Activated CD8-positive, alpha-beta T cell treated with anti-CD3 and anti-CD28 coated beads, Interleukin-2, amount 10 ng/mL, durations not matched to agents 7 days and 5 days (primary cell): ENCODE data around the gene SF3B6. TPM values are rescaled to one million over a fixed set of nuclear protein-coding genes. Genes with fewer than 3 reads are reported as not detected.

Experiments used
- ATAC-seq: fragments of 150-1000 bp; cut with Tn5 transposase; one replicate; pipeline ENCODE4 v1.10.0; 2021; ENCODE audit warnings: moderate library complexity
- CTCF ChIA-PET: fragments of 350-600 bp; sonication (Branson Sonifier 250); formaldehyde crosslinking; loops from one replicate; lab custom pipeline; 2021; ENCODE audit warnings: antibody characterized with exemption; lab: Charles Lee
- POLR2A ChIA-PET: fragments of 350-600 bp; sonication (Branson Sonifier 250); formaldehyde crosslinking; loops from one replicate; lab custom pipeline; 2021; ENCODE audit warnings: antibody characterized with exemption; lab: Charles Lee
- DNase-seq: peaks from one replicate; pipeline ENCODE4 v3.0.0-alpha.2; 2020
- H3K27ac Mint-ChIP-seq: one replicate; pipeline ENCODE4 v1.8.0; 2021; ENCODE audit warnings: mild to moderate bottlenecking, mixed read lengths
- H3K27me3 Mint-ChIP-seq: one replicate; pipeline ENCODE4 v1.8.0; 2021; ENCODE audit warnings: low read depth, mixed read lengths
- H3K36me3 Mint-ChIP-seq: one replicate; pipeline ENCODE4 v1.8.0; 2021; ENCODE audit warnings: low read depth, mixed read lengths
- H3K4me1 Mint-ChIP-seq: one replicate; pipeline ENCODE4 v1.8.0; 2021; ENCODE audit warnings: low read depth, mixed read lengths
- H3K4me3 Mint-ChIP-seq: one replicate; pipeline ENCODE4 v1.8.0; 2021; ENCODE audit warnings: mild to moderate bottlenecking, mixed read lengths
- H3K9me3 Mint-ChIP-seq: one replicate; pipeline ENCODE4 v1.8.0; 2022; ENCODE audit warnings: mixed read lengths; ENCODE audit not compliant: insufficient read depth
- total RNA-seq, 2 experiments: library from RNA; stranded (reverse); gene quantifications; one replicate each; pipeline ENCODE4 v1.2.3, GENCODE V29; 2021

SF3B6 gene
- total RNA-seq, 2 experiments from 2014 or later = 94.6 to 96.2 TPM

DNA sequence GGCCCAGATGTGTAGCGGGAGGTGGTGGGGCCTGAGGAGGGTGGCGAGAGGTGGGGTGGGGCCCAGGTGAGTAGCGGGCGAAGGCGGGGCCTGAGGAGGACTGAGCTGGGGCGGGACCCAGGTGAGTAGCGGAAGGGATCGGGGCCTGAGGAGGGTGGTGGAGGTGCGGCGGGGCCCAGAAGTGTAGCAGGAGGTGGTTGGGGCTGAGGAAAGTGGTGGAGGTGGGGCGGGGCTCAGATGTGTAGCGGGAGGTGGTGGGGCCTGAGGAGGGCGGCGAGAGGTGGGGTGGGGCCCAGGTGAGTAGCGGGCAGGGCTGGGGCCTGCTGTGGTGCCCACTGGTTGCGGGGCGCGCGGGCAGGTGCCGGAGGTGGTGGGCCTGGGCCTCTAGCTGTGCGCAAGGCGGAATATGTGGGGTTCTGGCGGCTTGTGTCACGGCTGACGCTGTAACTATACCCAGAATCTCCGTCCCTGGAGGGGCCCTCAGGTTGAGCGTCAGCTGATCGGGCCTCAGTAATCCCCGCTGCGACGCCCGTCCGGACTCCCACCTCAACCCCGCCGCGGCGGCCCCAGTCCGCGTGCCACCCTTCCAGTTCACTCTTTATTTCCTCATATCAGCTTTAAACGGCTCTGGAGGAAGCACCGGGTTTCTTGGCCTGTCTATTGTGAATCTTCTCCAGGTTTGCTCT, 866 bp upstream of the SF3B6 start:
- no peak for ATAC-seq
- Mint-ChIP-seq H3K27ac (peak overlapping the region; percentile 98), H3K36me3 (peaks cover 15% of the 10 kb centered on the region), H3K4me3 (peak overlapping the region; percentile 98), H3K9me3 (no peaks in the 10 kb centered on the region), H3K4me1 (peaks cover 40% of the 10 kb centered on the region), H3K27me3 (no peaks in the 10 kb centered on the region)
- ChIA-PET POLR2A (interaction anchor here (0.9 to 4.0 kb wide), 5 partner anchors 10 to 151 kb away, joined by 3 to 37 read pairs (median 4); partner anchors contain the start of genes ATAD2B, UBXN2A and WDCP), CTCF (interaction anchor here (0.6 to 2.3 kb wide), 8 partner anchors 8 to 252 kb away, joined by 3 to 23 read pairs (median 6); partner anchors contain the start of genes ATAD2B, TP53I3 and UBXN2A)
- DNase-seq = peak; percentile 39

GRCh38 chr2:24075259-24075658, 867 bp downstream of the SF3B6 start:
- no peaks in the 10 kb centered on the region for H3K27me3 Mint-ChIP-seq
- peaks cover 15% of the 10 kb centered on the region for H3K36me3 Mint-ChIP-seq
- peaks cover 44% of the 10 kb centered on the region for H3K4me1 Mint-ChIP-seq
- no peaks in the 10 kb centered on the region for H3K9me3 Mint-ChIP-seq
- ChIA-PET POLR2A (no interaction called here), CTCF (interaction anchor here (2.3 kb wide), 1 partner anchor 9 kb away, joined by 13 read pairs; no protein-coding TSS in a partner anchor)
- DNase-seq = no peak
- no peak for ATAC-seq
- peak overlapping the region; percentile 98 for H3K4me3 Mint-ChIP-seq
- H3K27ac Mint-ChIP-seq = peak overlapping the region; percentile 98

DNA sequence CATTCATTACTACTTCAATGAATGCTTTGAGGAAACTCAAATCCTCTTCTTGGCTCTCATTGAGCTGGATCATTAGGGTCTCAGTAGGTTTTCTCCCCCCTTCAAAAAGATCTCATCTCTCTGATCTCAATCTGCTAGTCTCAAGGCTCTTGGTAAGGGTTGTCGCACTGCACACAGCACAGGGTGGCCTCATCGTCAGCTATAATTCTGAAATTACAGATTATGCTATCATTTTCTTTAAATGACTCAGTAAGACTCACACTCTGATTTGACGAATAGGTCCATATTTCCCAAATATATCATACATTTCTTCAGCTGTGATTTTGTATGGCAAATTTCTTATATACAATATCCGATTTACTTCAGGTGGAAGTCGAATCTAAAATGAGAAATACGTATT, 2.3 kb downstream of the SF3B6 start:
- no peak for DNase-seq
- Mint-ChIP-seq H3K4me3 (no peak overlapping the region), H3K27me3 (no peaks in the 10 kb centered on the region), H3K4me1 (peaks cover 51% of the 10 kb centered on the region), H3K9me3 (no peaks in the 10 kb centered on the region), H3K36me3 (peaks cover 21% of the 10 kb centered on the region), H3K27ac (no peak overlapping the region)
- CTCF ChIA-PET = interaction anchor here (1.2 to 2.6 kb wide), 3 partner anchors 11 to 163 kb away, joined by 3 to 21 read pairs (median 5); partner anchors contain the start of genes ATAD2B and TP53I3
- POLR2A ChIA-PET = interaction anchor here (0.7 to 1.9 kb wide), 4 partner anchors 10 to 147 kb away, joined by 3 to 7 read pairs (median 4); partner anchors contain the start of genes ATAD2B and FKBP1B
- no peak for ATAC-seq

GRCh38 chr2:24072259-24072658, 3.9 kb downstream of the SF3B6 start:
- Mint-ChIP-seq H3K36me3 (peaks cover 31% of the 10 kb centered on the region), H3K27me3 (no peaks in the 10 kb centered on the region), H3K9me3 (no peaks in the 10 kb centered on the region), H3K4me3 (no peak overlapping the region), H3K27ac (no peak overlapping the region), H3K4me1 (peaks cover 38% of the 10 kb centered on the region)
- DNase-seq (no peak), ATAC-seq (no peak)
- CTCF ChIA-PET = interaction anchor here (1.1 to 2.6 kb wide), 4 partner anchors 12 to 147 kb away, joined by 3 to 21 read pairs (median 4); partner anchors contain the start of gene TP53I3
- POLR2A ChIA-PET = interaction anchor here (0.7 kb wide), 1 partner anchor 318 kb away, joined by 3 read pairs; no protein-coding TSS in a partner anchor

DNA sequence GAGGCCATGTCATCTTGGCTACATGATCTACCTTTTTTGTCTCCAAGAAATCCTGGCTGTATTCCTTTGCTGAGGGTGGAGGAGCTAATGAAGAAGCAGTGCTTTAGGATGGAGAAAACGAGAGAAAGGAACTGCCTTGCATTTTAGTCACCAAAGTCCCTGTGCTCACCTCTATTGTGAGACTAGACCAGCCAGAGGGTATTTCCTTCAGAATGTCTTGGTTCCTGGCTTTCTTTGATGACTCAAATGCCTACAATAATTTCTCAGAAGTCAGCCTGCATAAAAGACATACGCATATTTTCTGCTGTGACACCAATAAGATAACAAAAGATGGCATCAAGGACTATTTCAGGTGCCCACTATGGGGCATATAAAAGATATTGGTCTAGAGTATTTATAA, 10.8 kb downstream of the SF3B6 start:
- H3K4me1 Mint-ChIP-seq = peaks cover 12% of the 10 kb centered on the region
- H3K4me3 Mint-ChIP-seq = no peak overlapping the region
- DNase-seq = no peak
- no peak overlapping the region for H3K27ac Mint-ChIP-seq
- CTCF ChIA-PET = interaction anchor here (0.8 to 1.8 kb wide), 2 partner anchors 11 to 241 kb away, joined by 3 to 13 read pairs; partner anchors contain the start of gene SF3B6
- no peak for ATAC-seq
- H3K9me3 Mint-ChIP-seq = no peaks in the 10 kb centered on the region
- H3K36me3 Mint-ChIP-seq = peaks cover 22% of the 10 kb centered on the region
- H3K27me3 Mint-ChIP-seq = no peaks in the 10 kb centered on the region
- POLR2A ChIA-PET = interaction anchor here (1.4 kb wide), 1 partner anchor 18 kb away, joined by 7 read pairs; the partner anchor contains the start of gene WDCP

DNA sequence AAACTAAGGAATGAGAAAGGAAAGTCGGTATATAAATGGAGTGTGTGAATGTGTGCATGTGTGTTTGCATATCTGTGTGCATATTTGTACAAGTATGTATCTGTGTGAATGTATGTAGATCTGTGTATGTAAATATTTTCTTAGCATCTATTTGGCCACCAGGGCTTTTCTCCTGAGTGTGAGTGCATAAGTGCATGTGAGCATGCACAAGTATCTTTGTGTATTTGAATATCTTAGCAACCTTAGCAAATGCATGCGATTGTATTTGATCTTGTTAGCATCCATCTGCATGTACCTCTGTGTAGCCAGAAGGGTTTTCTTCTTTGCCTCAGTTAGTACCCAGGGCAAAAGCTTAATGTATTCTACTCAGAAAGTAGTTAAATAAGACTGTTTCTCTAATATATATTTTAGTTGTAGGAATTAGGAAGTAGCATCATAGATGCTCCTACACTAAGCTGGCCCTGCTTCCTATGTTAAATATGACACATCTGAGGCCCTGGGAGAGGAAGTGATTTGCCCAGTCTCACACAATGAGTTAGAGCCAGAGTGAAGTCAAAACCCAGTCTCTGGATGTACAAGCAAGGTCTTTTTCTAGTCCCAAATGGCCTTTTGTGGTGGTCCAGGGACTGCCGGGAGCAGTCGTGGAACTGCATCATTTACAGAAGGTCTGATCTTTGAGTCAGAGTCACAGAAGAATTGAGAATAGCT, 17.4 kb downstream of the SF3B6 start:
- Mint-ChIP-seq H3K27ac (no peak overlapping the region), H3K36me3 (no peaks in the 10 kb centered on the region), H3K27me3 (no peaks in the 10 kb centered on the region), H3K9me3 (no peaks in the 10 kb centered on the region), H3K4me3 (no peak overlapping the region), H3K4me1 (peaks cover 5% of the 10 kb centered on the region)
- ChIA-PET POLR2A (interaction anchor here (1.0 kb wide), 1 partner anchor 132 kb away, joined by 5 read pairs; the partner anchor contains the start of gene ATAD2B), CTCF (interaction anchor here (1.2 to 3.2 kb wide), 5 partner anchors 8 to 234 kb away, joined by 3 to 19 read pairs (median 4); partner anchors contain the start of gene TP53I3)
- ATAC-seq = no peak
- DNase-seq = no peak

DNA sequence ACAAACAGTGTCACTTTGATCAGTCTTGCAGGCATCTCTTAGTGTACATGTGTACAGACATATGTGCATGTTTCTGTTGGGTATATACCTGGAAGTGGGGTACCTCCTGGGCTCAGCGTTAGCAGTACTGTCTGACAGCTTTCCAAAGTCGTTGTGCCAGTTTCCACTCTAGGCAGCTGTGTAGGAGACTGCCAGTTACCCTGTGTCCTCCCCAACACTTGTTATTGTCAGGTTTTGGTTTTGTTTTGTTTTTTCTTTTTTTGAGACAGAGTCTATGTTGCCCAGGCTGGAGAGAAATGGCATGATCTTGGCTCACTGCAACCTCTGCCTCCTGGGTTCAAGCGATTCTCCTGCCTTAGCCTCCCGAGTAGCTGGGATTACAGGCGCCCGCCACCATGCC, 20.4 kb downstream of the SF3B6 start:
- no peak for ATAC-seq
- Mint-ChIP-seq H3K4me1 (peaks cover 3% of the 10 kb centered on the region), H3K9me3 (no peaks in the 10 kb centered on the region), H3K36me3 (no peaks in the 10 kb centered on the region), H3K27ac (no peak overlapping the region), H3K4me3 (no peak overlapping the region), H3K27me3 (peaks cover 2% of the 10 kb centered on the region)
- POLR2A ChIA-PET = no interaction called here
- CTCF ChIA-PET = no interaction called here
- DNase-seq = no peak

GRCh38 chr2:24054366-24055010, 21.6 kb downstream of the SF3B6 start:
- CTCF ChIA-PET = no interaction called here
- Mint-ChIP-seq H3K27ac (no peak overlapping the region), H3K4me3 (no peak overlapping the region), H3K4me1 (no peaks in the 10 kb centered on the region), H3K9me3 (no peaks in the 10 kb centered on the region), H3K27me3 (peaks cover 2% of the 10 kb centered on the region), H3K36me3 (no peaks in the 10 kb centered on the region)
- ATAC-seq = no peak
- no peak for DNase-seq
- POLR2A ChIA-PET = no interaction called here

DNA sequence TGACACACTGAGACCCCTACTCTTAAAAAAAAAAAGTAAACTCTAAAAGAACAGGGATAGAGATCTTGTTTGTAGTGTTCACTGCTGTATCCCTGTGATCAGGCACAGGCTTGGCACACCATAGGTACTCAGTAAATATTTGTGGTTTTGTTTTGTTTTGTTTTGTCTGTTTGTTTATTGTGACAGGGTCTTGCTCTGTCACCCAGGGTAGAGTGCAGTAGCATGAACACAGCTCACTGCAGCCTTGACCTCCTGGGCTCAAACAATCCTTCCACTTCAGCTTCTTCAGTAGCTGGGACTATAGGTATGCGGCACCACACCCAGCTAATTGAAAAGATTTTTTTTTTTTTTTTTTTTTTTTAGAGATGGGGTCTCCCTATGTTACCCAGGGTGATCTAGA, 23.2 kb downstream of the SF3B6 start:
- H3K36me3 Mint-ChIP-seq = no peaks in the 10 kb centered on the region

DNA sequence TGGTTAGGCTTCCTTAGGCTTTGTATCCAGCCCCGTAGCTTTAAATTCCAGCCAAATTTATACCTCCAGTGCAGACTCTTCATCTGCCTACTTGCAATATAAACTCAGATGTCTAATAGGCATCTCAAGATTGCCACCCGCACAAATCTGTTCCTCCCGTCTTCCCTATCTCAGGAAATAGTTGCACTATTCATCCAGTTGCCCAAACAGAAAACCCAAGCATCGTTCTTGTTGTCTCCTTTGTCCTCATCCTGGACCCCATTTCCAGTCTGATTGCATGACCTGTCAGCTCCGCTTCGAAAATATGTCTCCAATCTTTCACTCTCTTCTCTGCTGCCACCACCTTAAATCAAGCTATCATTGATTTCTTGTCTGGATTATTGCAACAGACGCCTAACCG, 24.3 kb downstream of the SF3B6 start:
- no peak for ATAC-seq
- H3K27ac Mint-ChIP-seq = no peak overlapping the region
- no peak overlapping the region for H3K4me3 Mint-ChIP-seq
- ChIA-PET CTCF (interaction anchor here (1.7 to 2.7 kb wide), 4 partner anchors 10 to 227 kb away, joined by 6 to 11 read pairs (median 9); partner anchors contain the start of genes ATAD2B and TP53I3), POLR2A (no interaction called here)
- no peak for DNase-seq
- peaks cover 15% of the 10 kb centered on the region for H3K4me1 Mint-ChIP-seq
- H3K27me3 Mint-ChIP-seq = peaks cover 7% of the 10 kb centered on the region
- H3K36me3 Mint-ChIP-seq = peaks cover 2% of the 10 kb centered on the region
- H3K9me3 Mint-ChIP-seq = no peaks in the 10 kb centered on the region

More for the DNA sequence above, 23.2 kb downstream of the SF3B6 start:
- CTCF ChIA-PET = no interaction called here
- no peaks in the 10 kb centered on the region for H3K9me3 Mint-ChIP-seq
- POLR2A ChIA-PET = no interaction called here
- DNase-seq (no peak), ATAC-seq (no peak)
- peaks cover 7% of the 10 kb centered on the region for H3K27me3 Mint-ChIP-seq
- H3K4me1 Mint-ChIP-seq = peaks cover 6% of the 10 kb centered on the region
- H3K4me3 Mint-ChIP-seq = no peak overlapping the region
- H3K27ac Mint-ChIP-seq = no peak overlapping the region
